GM12878 (cell line): ENCODE measurements around the gene PTPN20. TPM values are rescaled to one million over a fixed set of nuclear protein-coding genes. Genes with fewer than 3 reads are reported as not detected.

ENCODE experiments used
- ATAC-seq: fragments of 200-7000 bp; cut with Tn5 transposase; 3 replicates; pipeline ENCODE4 v1.9.1; 2020; ENCODE audit warnings: mild to moderate bottlenecking, moderate library complexity
- BruUV-seq: library from RNA; stranded (reverse); fragments of 400-500 nt; replicated peaks from 2 replicates; lab custom pipeline; 2021; lab: Mats Ljungman, UMichigan
- CTCF ChIA-PET: fragments of 300-600 bp; sonication (Branson Sonifier 250); formaldehyde crosslinking; extraction: SDS; loops from one replicate; lab custom pipeline; 2021; ENCODE audit warnings: inconsistent platforms; lab: Yijun Ruan, JAX
- POLR2A ChIA-PET: fragments of 350-600 bp; formaldehyde crosslinking; extraction: SDS; loops from one replicate; lab custom pipeline; 2021; ENCODE audit warnings: inconsistent platforms; lab: Charles Lee
- RAD21 ChIA-PET: fragments of 300-600 bp; sonication (Branson Sonifier 250); formaldehyde crosslinking; loops from one replicate; lab custom pipeline; 2023; ENCODE audit warnings: antibody characterized with exemption; ENCODE audit not compliant: unreplicated experiment; lab: Charles Lee
- SMC1A ChIA-PET: fragments of 300-600 bp; sonication (Branson Sonifier 250); formaldehyde crosslinking; loops from one replicate; lab custom pipeline; 2023; ENCODE audit not compliant: unreplicated experiment, uncharacterized antibody; lab: Charles Lee
- DNase-seq: peaks from one replicate; pipeline ENCODE4 v3.0.0-alpha.2; 2011; ENCODE audit warnings: low read depth, low spot score
- FAIRE-seq: peaks from 3 replicates; lab custom pipeline; 2011; peaks lifted over from hg19 to GRCh38; lab: Jason Lieb, UNC
- H2AFZ ChIP-seq: 2 replicates; pipeline ENCODE4 v1.6.0; 2011; ENCODE audit warnings: low read depth, low read length, control low read depth; ENCODE audit not compliant: control insufficient read depth
- H3K27ac ChIP-seq: 2 replicates; pipeline ENCODE4 v1.5.1; 2011; ENCODE audit warnings: control low read depth; ENCODE audit not compliant: control insufficient read depth, insufficient read depth
- H3K27me3 ChIP-seq, 2 experiments: replicated peaks in 1 of 2; 2 replicates each; pipeline versions ENCODE4 v1.6.0 to v1.6.1; 2011; ENCODE audit warnings: low read length in 1 of 2; ENCODE audit not compliant: control insufficient read depth in 2 of 2, insufficient read depth in 2 of 2
- H3K36me3 ChIP-seq, 2 experiments: 2 replicates each; pipeline ENCODE4 v1.5.1; 2011; ENCODE audit warnings: low read length in 1 of 2; ENCODE audit not compliant: control insufficient read depth in 2 of 2, insufficient read depth in 2 of 2
- H3K4me1 ChIP-seq: 2 replicates; pipeline ENCODE4 v1.6.1; 2011; ENCODE audit warnings: mild to moderate bottlenecking, low read length, moderate library complexity, mixed read lengths; ENCODE audit not compliant: control insufficient read depth, insufficient read depth
- H3K4me2 ChIP-seq: 2 replicates; pipeline ENCODE4 v1.6.0; 2011; ENCODE audit warnings: control low read depth; ENCODE audit not compliant: control insufficient read depth, insufficient read depth
- H3K4me3 ChIP-seq: fragments of 200-600 bp; sonication (generic); 2 replicates; pipeline ENCODE4 v1.5.1; 2016
- H3K79me2 ChIP-seq: 2 replicates; pipeline ENCODE4 v1.6.0; 2011; ENCODE audit warnings: low read length; ENCODE audit not compliant: control insufficient read depth, insufficient read depth
- H3K9ac ChIP-seq: 2 replicates; pipeline ENCODE4 v1.8.0; 2011; ENCODE audit warnings: low read length, control low read depth, mixed read lengths; ENCODE audit not compliant: control insufficient read depth, insufficient read depth
- H3K9me3 ChIP-seq: replicated peaks from 3 replicates; pipeline ENCODE4 v1.5.1; 2011; ENCODE audit warnings: mild to moderate bottlenecking, low read length; ENCODE audit not compliant: control insufficient read depth, insufficient read depth
- H4K20me1 ChIP-seq: 2 replicates; pipeline ENCODE4 v1.6.0; 2011; ENCODE audit not compliant: control insufficient read depth, insufficient read depth
- ASH2L ChIP-seq: fragments of 300-600, 200-600 bp; sonication (generic); IDR thresholded peaks from 2 replicates; pipeline ENCODE4 v1.6.1; 2017; ENCODE audit warnings: low read depth, mild to moderate bottlenecking, borderline replicate concordance
- ATF7 ChIP-seq: fragments of 450-650 bp; IDR thresholded peaks from 2 replicates; pipeline ENCODE4 v1.6.1; 2016; ENCODE audit warnings: low read depth, mild to moderate bottlenecking
- E4F1 ChIP-seq: fragments of 450-650 bp; IDR thresholded peaks from 2 replicates; pipeline ENCODE4 v1.6.1; 2018; ENCODE audit warnings: borderline replicate concordance, mild to moderate bottlenecking; ENCODE audit not compliant: partially characterized antibody
- HDAC6 ChIP-seq: fragments of 200-600 bp; sonication (generic); IDR thresholded peaks from one replicate; pipeline ENCODE4 v1.8.0; 2017; ENCODE audit warnings: antibody characterized with exemption; ENCODE audit not compliant: unreplicated experiment
- IRF5 ChIP-seq: fragments of 450-650 bp; IDR thresholded peaks from 2 replicates; pipeline ENCODE4 v1.6.1; 2017; ENCODE audit warnings: borderline replicate concordance
- MXI1 ChIP-seq: fragments of 150-350 bp; IDR thresholded peaks from 2 replicates; pipeline ENCODE4 v1.6.1; 2011; ENCODE audit warnings: low read depth, mild to moderate bottlenecking, inconsistent platforms, low read length, improper control_type of control experiment
- NFIC ChIP-seq: IDR thresholded peaks from 2 replicates; pipeline ENCODE4 v1.6.1; 2012; ENCODE audit warnings: low read depth, mild to moderate bottlenecking, inconsistent platforms, low read length, moderate library complexity
- NRF1 ChIP-seq: conservative IDR thresholded peaks from 2 replicates; pipeline ENCODE4 v1.6.1; 2011; ENCODE audit warnings: mild to moderate bottlenecking, low read depth, low read length, improper control_type of control experiment
- RAD21 ChIP-seq: IDR thresholded peaks from 2 replicates; pipeline ENCODE4 v1.6.1; 2011; ENCODE audit warnings: mild to moderate bottlenecking, low read depth, low read length, moderate library complexity; ENCODE audit not compliant: insufficient read depth
- RELB ChIP-seq: fragments of 450-650 bp; IDR thresholded peaks from 2 replicates; pipeline ENCODE4 v1.6.1; 2017; ENCODE audit warnings: low read depth, mild to moderate bottlenecking, moderate library complexity
- REST ChIP-seq: IDR thresholded peaks from 2 replicates; pipeline ENCODE4 v1.6.1; 2012; ENCODE audit warnings: mild to moderate bottlenecking, low read depth, low read length
- SIX5 ChIP-seq: IDR thresholded peaks from 2 replicates; pipeline ENCODE4 v1.6.1; 2011; ENCODE audit warnings: mild to moderate bottlenecking, low read depth, low read length, moderate library complexity; ENCODE audit not compliant: severe bottlenecking
- TCF7 ChIP-seq: IDR thresholded peaks from 2 replicates; pipeline ENCODE4 v1.6.1; 2014; ENCODE audit warnings: antibody characterized with exemption, borderline replicate concordance
- ZSCAN29 ChIP-seq: fragments of 450-650 bp; IDR thresholded peaks from 2 replicates; pipeline ENCODE4 v1.6.1; 2017; ENCODE audit warnings: mild to moderate bottlenecking, moderate library complexity
- in situ Hi-C: fragments of 300-500 bp; cut with MboI; formaldehyde crosslinking; loops from 9 replicates; pipeline ENCODE4 v1.14.3; 2018; ENCODE audit warnings: mixed read lengths
- intact Hi-C: fragments of 100-400 bp; cut with micrococcal nuclease; formaldehyde crosslinking; loops from one replicate; pipeline ENCODE4 v1.14.2; 2022; ENCODE audit not compliant: unreplicated experiment
- polyA plus RNA-seq, 11 experiments: library from polyadenylated mRNA; depleted of rRNA in 4 of 11; unstranded in 6 of 11; stranded (reverse) in 5 of 11; fragments of >200 nt; fragmentation: Nextera tagmentation in 4 of 11; fragmentation: Illumina TruSeq in 1 of 11; extraction: Ambion mirVana in 4 of 11; extraction: Trizol in 1 of 11; gene quantifications; 1 replicate in 1 of 11; 2 replicates in 10 of 11; pipeline versions ENCODE4 v1.2.1 to v1.2.3, GENCODE V29; 2011 to 2016; ENCODE audit warnings: inconsistent platforms in 2 of 11, missing spikeins in 2 of 11, low read depth in 1 of 11
- total RNA-seq, 4 experiments: library from RNA; depleted of rRNA in 3 of 4; stranded (reverse); fragments of >200 nt in 3 of 4; fragmentation: Illumina TruSeq in 1 of 4; extraction: Trizol in 1 of 4; gene quantifications; 2 replicates each; pipeline versions ENCODE4 v1.2.1 to v1.2.3, GENCODE V29; 2013 to 2021

Gene PTPN20
- total and polyA plus RNA-seq, 10 of the 15 experiments (the other 5 are each of a cell fraction or from before 2014, with no cell fraction given), result 0.04 to 3.4 (median 0.10) TPM; not detected in 4

- TF ChIP-seq REST, result no peak
- no peak for TF ChIP-seq NRF1
- no peak for TF ChIP-seq ATF7
- TF ChIP-seq IRF5, result no peak
Measured at GRCh38 chr10:47010036-47010435, 98.8 kb downstream of the PTPN20 start (continued).

- H3K27ac ChIP-seq, result no peak overlapping the region
- DNase-seq (no peak), FAIRE-seq (no peak), ATAC-seq (no peak)
- BruUV-seq, result no TSS peak
- H3K4me2 ChIP-seq, result no peak overlapping the region
- H2AFZ ChIP-seq, result no peak overlapping the region
- H3K27me3 ChIP-seq, result no peaks in the 10 kb centered on the region; a peak in 2 of 4 replicates
- no peak overlapping the region for H3K9ac ChIP-seq
- ChIA-PET POLR2A (no interaction called here), CTCF (interaction anchor here (1.1 to 1.9 kb wide), 3 partner anchors 14 to 328 kb away, joined by 3 to 8 read pairs (median 4); no protein-coding TSS in a partner anchor), RAD21 (no interaction called here), SMC1A (interaction anchor here (1.0 kb wide), 1 partner anchor 12 kb away, joined by 3 read pairs; no protein-coding TSS in a partner anchor)
- H3K4me3 ChIP-seq, result no peak overlapping the region
- no peaks in the 10 kb centered on the region for H3K36me3 ChIP-seq
- no peaks in the 10 kb centered on the region for H3K4me1 ChIP-seq
- no peaks in the 10 kb centered on the region for H3K9me3 ChIP-seq
- H3K79me2 ChIP-seq, result no peaks in the 10 kb centered on the region
- in situ Hi-C loops, result no loop called here
- no peaks in the 10 kb centered on the region for H4K20me1 ChIP-seq
- intact Hi-C loops, result no loop called here
- TF ChIP-seq SIX5 (no peak), TCF7 (no peak), ZSCAN29 (no peak), RAD21 (no peak), HDAC6 (no peak), MXI1 (no peak), NFIC (no peak), ASH2L (no peak), RELB (no peak), E4F1 (no peak)
Measured at GRCh38 chr10:47012214-47012613, 101.0 kb downstream of the PTPN20 start.
